Loucy (cell line): ENCODE data around the gene AMPD2.

Source experiments
- H2AFZ ChIP-seq: fragments of 200-600 bp; sonication (generic); 2 replicates; pipeline ENCODE4 v1.6.0; 2016; ENCODE audit warnings: antibody characterized with exemption, mild to moderate bottlenecking, low read length, moderate library complexity
- H3F3A ChIP-seq: fragments of 200-600 bp; 2 replicates; pipeline ENCODE4 v1.6.0; 2016; ENCODE audit warnings: antibody characterized with exemption, low read depth, mild to moderate bottlenecking
- H3K27me3 ChIP-seq: fragments of 200-600 bp; sonication (generic); 2 replicates; pipeline ENCODE4 v1.6.1; 2014; ENCODE audit warnings: low read length, mild to moderate bottlenecking; ENCODE audit not compliant: insufficient read depth, poor library complexity, severe bottlenecking
- H3K36me3 ChIP-seq: fragments of 200-600 bp; sonication (generic); 2 replicates; pipeline ENCODE4 v1.6.1; 2016; ENCODE audit warnings: low read length; ENCODE audit not compliant: insufficient read depth
- H3K4me1 ChIP-seq: fragments of 200-600 bp; sonication (generic); 2 replicates; pipeline ENCODE4 v1.5.1; 2014; ENCODE audit warnings: low read length, mild to moderate bottlenecking; ENCODE audit not compliant: insufficient read depth, poor library complexity, severe bottlenecking
- H3K4me2 ChIP-seq: fragments of 200-600 bp; sonication (generic); 2 replicates; pipeline ENCODE4 v1.6.0; 2014; ENCODE audit warnings: antibody characterized with exemption, low read length, low read depth, mild to moderate bottlenecking; ENCODE audit not compliant: poor library complexity, severe bottlenecking
- H3K4me3 ChIP-seq: fragments of 200-600 bp; sonication (generic); 2 replicates; pipeline ENCODE4 v1.5.1; 2014; ENCODE audit warnings: low read length, mild to moderate bottlenecking, mixed read lengths; ENCODE audit not compliant: poor library complexity, severe bottlenecking
- H3K79me2 ChIP-seq: fragments of 200-600 bp; sonication (generic); 2 replicates; pipeline ENCODE4 v1.6.1; 2014; ENCODE audit warnings: low read length; ENCODE audit not compliant: insufficient read depth
- H3K9ac ChIP-seq: fragments of 200-600 bp; sonication (generic); 2 replicates; pipeline ENCODE4 v1.6.0; 2014; ENCODE audit warnings: mild to moderate bottlenecking, low read depth, low read length, moderate library complexity; ENCODE audit not compliant: poor library complexity, severe bottlenecking
- H3K9me2 ChIP-seq: fragments of 200-600 bp; sonication (generic); replicated peaks from 2 replicates; pipeline ENCODE4 v1.6.1; 2016; ENCODE audit warnings: low read depth, low read length, mixed read lengths
- H3K9me3 ChIP-seq: fragments of 200-600 bp; sonication (generic); 2 replicates; pipeline ENCODE4 v1.6.1; 2014; ENCODE audit warnings: mild to moderate bottlenecking, antibody characterized with exemption, low read length, low read depth; ENCODE audit not compliant: insufficient read depth
- H4K20me1 ChIP-seq: fragments of 200-600 bp; sonication (generic); 2 replicates; pipeline ENCODE4 v1.6.0; 2014; ENCODE audit warnings: antibody characterized with exemption, low read length, mild to moderate bottlenecking; ENCODE audit not compliant: insufficient read depth, poor library complexity, severe bottlenecking
- CTCF ChIP-seq: fragments of 200-600 bp; sonication (generic); conservative IDR thresholded peaks from 2 replicates; pipeline ENCODE4 v1.5.1; 2014; ENCODE audit warnings: mild to moderate bottlenecking, antibody characterized with exemption, low read length
- EZH2phosphoT487 ChIP-seq: fragments of 200-600 bp; IDR thresholded peaks from 2 replicates; pipeline ENCODE4 v1.6.1; 2018; ENCODE audit warnings: antibody characterized with exemption, mild to moderate bottlenecking, moderate library complexity, borderline replicate concordance

The AMPD2 gene

GRCh38 chr1:109598156-109598555 is 21.5 kb upstream of the AMPD2 start:
- Histone ChIP-seq H3K79me2 (no peaks in the 10 kb centered on the region), H3K9ac (no peak overlapping the region), H3F3A (no peaks in the 10 kb centered on the region), H2AFZ (no peak overlapping the region), H3K9me2 (no peaks in the 10 kb centered on the region), H3K4me2 (no peak overlapping the region), H3K4me3 (no peak overlapping the region), H4K20me1 (no peaks in the 10 kb centered on the region), H3K4me1 (peaks cover 2% of the 10 kb centered on the region), H3K9me3 (no peaks in the 10 kb centered on the region), H3K36me3 (peaks cover 25% of the 10 kb centered on the region; the same call in 1 of the 2 replicates), H3K27me3 (no peaks in the 10 kb centered on the region)
- TF ChIP-seq CTCF = no peak
- TF ChIP-seq EZH2phosphoT487 = no peak

GRCh38 chr1:109598655-109599054 is 21.0 kb upstream of the AMPD2 start:
- Histone ChIP-seq H3K9me2 (no peaks in the 10 kb centered on the region), H3K4me2 (no peak overlapping the region), H3K4me1 (peaks cover 7% of the 10 kb centered on the region), H3K79me2 (no peaks in the 10 kb centered on the region), H4K20me1 (no peaks in the 10 kb centered on the region), H3K9ac (no peak overlapping the region), H2AFZ (no peak overlapping the region), H3K36me3 (peaks cover 20% of the 10 kb centered on the region; the same call in 1 of the 2 replicates), H3F3A (no peaks in the 10 kb centered on the region), H3K27me3 (no peaks in the 10 kb centered on the region), H3K4me3 (no peak overlapping the region), H3K9me3 (no peaks in the 10 kb centered on the region)
- TF ChIP-seq EZH2phosphoT487 (no peak), CTCF (peak; percentile 54)

- Histone ChIP-seq H4K20me1 (no peaks in the 10 kb centered on the region), H3K9ac (no peak overlapping the region), H3K4me3 (no peak overlapping the region), H2AFZ (no peak overlapping the region), H3F3A (no peaks in the 10 kb centered on the region), H3K4me2 (no peak overlapping the region), H3K9me2 (no peaks in the 10 kb centered on the region), H3K9me3 (no peaks in the 10 kb centered on the region), H3K4me1 (peaks cover 7% of the 10 kb centered on the region), H3K79me2 (no peaks in the 10 kb centered on the region), H3K27me3 (no peaks in the 10 kb centered on the region), H3K36me3 (no peaks in the 10 kb centered on the region)
- TF ChIP-seq EZH2phosphoT487 = no peak
- no peak for TF ChIP-seq CTCF
These were observed 16.4 kb upstream of the AMPD2 start for GRCh38 chr1:109603229-109603628.
